SK-N-SH (cell line): ENCODE results near the gene NPVF. TPM values are rescaled to one million over a fixed set of nuclear protein-coding genes. Genes with fewer than 3 reads are reported as not detected.

Experiments used
- CTCF ChIA-PET: fragments of 300-600, 350-600 bp; formaldehyde crosslinking; extraction: SDS; loops from one replicate; lab custom pipeline; 2021; lab: Yijun Ruan, JAX
- POLR2A ChIA-PET: fragments of 350-600 bp; sonication (Branson Sonifier 250); formaldehyde crosslinking; extraction: SDS; loops from one replicate; lab custom pipeline; 2020; ENCODE audit warnings: antibody characterized with exemption, inconsistent platforms; lab: Yijun Ruan, JAX
- DNase-seq: peaks from one replicate; pipeline ENCODE4 v3.0.0; 2012
- H2AFZ ChIP-seq: fragments of 200-600 bp; sonication (generic); 2 replicates; pipeline ENCODE4 v1.8.1; 2016; ENCODE audit warnings: antibody characterized with exemption, mild to moderate bottlenecking, low read depth
- H3F3A ChIP-seq: fragments of 200-600 bp; sonication (generic); replicated peaks from 2 replicates; pipeline ENCODE3; 2016; ENCODE audit warnings: antibody characterized with exemption, mild to moderate bottlenecking; ENCODE audit not compliant: insufficient read depth
- H3K27ac ChIP-seq, 2 experiments: fragments of 200-500 bp in 1 of 2; fragments of 200-600 bp in 1 of 2; sonication (Bioruptor generic) in 1 of 2; sonication (generic), shearing (Covaris generic) in 1 of 2; 2 replicates each; pipeline versions ENCODE4 v1.5.1 to v1.6.1; 2014 to 2016; ENCODE audit warnings: low read depth in 2 of 2, inconsistent platforms in 1 of 2, low read length in 1 of 2, mild to moderate bottlenecking in 1 of 2, mixed read lengths in 1 of 2
- H3K27me3 ChIP-seq: fragments of 200-600 bp; sonication (generic), shearing (Covaris generic); 2 replicates; pipeline ENCODE4 v1.6.1; 2016; ENCODE audit warnings: mixed run types; ENCODE audit not compliant: insufficient read depth
- H3K36me3 ChIP-seq, 2 experiments: fragments of 200-500 bp in 1 of 2; fragments of 200-600 bp in 1 of 2; sonication (Bioruptor generic) in 1 of 2; sonication (generic) in 1 of 2; replicated peaks in 1 of 2; 2 replicates each; pipeline versions ENCODE3 to v1.5.1; 2014 to 2016; ENCODE audit warnings: low read length in 1 of 2, mild to moderate bottlenecking in 1 of 2; ENCODE audit not compliant: insufficient read depth in 2 of 2, control insufficient read depth in 1 of 2
- H3K4me1 ChIP-seq, 2 experiments: fragments of 200-500 bp in 1 of 2; fragments of 200-600 bp in 1 of 2; sonication (Bioruptor generic) in 1 of 2; sonication (generic), shearing (Covaris generic) in 1 of 2; 2 replicates each; pipeline versions ENCODE4 v1.5.1 to v1.6.1; 2014 to 2016; ENCODE audit warnings: low read depth in 1 of 2, low read length in 1 of 2, mixed run types in 1 of 2; ENCODE audit not compliant: insufficient read depth in 2 of 2, control insufficient read depth in 1 of 2
- H3K4me2 ChIP-seq: fragments of 200-600 bp; sonication (generic), shearing (Covaris generic); 2 replicates; pipeline ENCODE4 v1.6.1; 2017; ENCODE audit warnings: mixed run types
- H3K4me3 ChIP-seq, 2 experiments: fragments of 200-500 bp in 1 of 2; fragments of 200-600 bp in 1 of 2; sonication (Bioruptor generic) in 1 of 2; sonication (generic), shearing (Covaris generic) in 1 of 2; 2 replicates each; pipeline versions ENCODE4 v1.5.1 to v1.8.1; 2014 to 2016; ENCODE audit warnings: low read depth in 2 of 2, inconsistent platforms in 1 of 2, low read length in 1 of 2, mild to moderate bottlenecking in 1 of 2, mixed read lengths in 1 of 2, moderate library complexity in 1 of 2
- H3K79me2 ChIP-seq: fragments of 200-600 bp; sonication (generic); 2 replicates; pipeline ENCODE4 v1.8.1; 2017; ENCODE audit warnings: mild to moderate bottlenecking; ENCODE audit not compliant: insufficient read depth
- H3K9ac ChIP-seq: fragments of 200-600 bp; sonication (generic); 2 replicates; pipeline ENCODE4 v1.6.1; 2017; ENCODE audit warnings: mixed run types
- H3K9me2 ChIP-seq: fragments of 200-600 bp; sonication (generic); 2 replicates; pipeline ENCODE4 v1.6.1; 2017; ENCODE audit warnings: mixed run types
- H3K9me3 ChIP-seq: fragments of 200-600 bp; sonication (generic); 2 replicates; pipeline ENCODE4 v1.6.1; 2017; ENCODE audit warnings: mixed run types, mild to moderate bottlenecking, moderate library complexity
- H4K20me1 ChIP-seq: fragments of 200-600 bp; sonication (generic); 2 replicates; pipeline ENCODE4 v1.6.1; 2017; ENCODE audit warnings: mild to moderate bottlenecking, mixed run types; ENCODE audit not compliant: insufficient read depth
- CHD2 ChIP-seq: fragments of 150-350 bp; IDR thresholded peaks from 2 replicates; pipeline ENCODE4 v1.6.1; 2018; ENCODE audit warnings: low read length; ENCODE audit not compliant: partially characterized antibody
- EP300 ChIP-seq, 2 experiments: IDR thresholded peaks; 2 replicates each; pipeline versions ENCODE4 v1.4.0 to v1.6.1; 2012; ENCODE audit warnings: borderline replicate concordance in 1 of 2, low read depth in 1 of 2, low read length in 1 of 2
- EZH2phosphoT487 ChIP-seq: fragments of 200-600 bp; sonication (generic); IDR thresholded peaks from 2 replicates; pipeline ENCODE4 v1.6.1; 2017; ENCODE audit warnings: low read depth, mixed run types, mild to moderate bottlenecking, antibody characterized with exemption, moderate library complexity, borderline replicate concordance
- MXI1 ChIP-seq: IDR thresholded peaks from 2 replicates; pipeline ENCODE4 v1.6.1; 2012; ENCODE audit warnings: mild to moderate bottlenecking, low read depth, low read length, improper control_type of control experiment
- NFIC ChIP-seq: IDR thresholded peaks from 2 replicates; pipeline ENCODE4 v1.4.0; 2012; ENCODE audit warnings: borderline replicate concordance
- POLR2AphosphoS5 ChIP-seq: IDR thresholded peaks from 2 replicates; pipeline ENCODE4 v1.6.1; 2012; ENCODE audit warnings: low read depth, low read length
- RCOR1 ChIP-seq: fragments of 150-350 bp; IDR thresholded peaks from 2 replicates; pipeline ENCODE4 v1.6.1; 2017; ENCODE audit warnings: antibody characterized with exemption, low read length
- SIN3A ChIP-seq: IDR thresholded peaks from 2 replicates; pipeline ENCODE4 v1.6.1; 2012; ENCODE audit warnings: low read depth, mild to moderate bottlenecking, low read length, moderate library complexity, borderline replicate concordance
- SMC3 ChIP-seq: IDR thresholded peaks from 2 replicates; pipeline ENCODE4 v1.6.1; 2012; ENCODE audit warnings: low read depth, low read length, improper control_type of control experiment
- YY1 ChIP-seq: IDR thresholded peaks from 2 replicates; pipeline ENCODE4 v1.4.0; 2012; ENCODE audit warnings: low read depth, mild to moderate bottlenecking
- WGBS: methylation state at CpG from one replicate; pipeline ENCODE4 v1.1.6; 2017; ENCODE audit warnings: low lambda C conversion rate; 5-methylcytosine and 5-hydroxymethylcytosine counted together
- polyA plus RNA-seq, 3 experiments: library from polyadenylated mRNA; depleted of rRNA; stranded (reverse); fragments of >200 nt; gene quantifications; 2 replicates each; pipeline ENCODE4 v1.2.3, GENCODE V29; 2012
- TF ChIP-seq, protein P1 (sequence below): IDR thresholded peaks from 2 replicates; pipeline ENCODE4 v1.6.1; 2012; ENCODE audit warnings: mild to moderate bottlenecking, low read depth, low read length, moderate library complexity
- TF ChIP-seq, protein P2 (sequence below): IDR thresholded peaks from 2 replicates; pipeline ENCODE4; 2012

NPVF gene
- polyA plus RNA-seq, 1 of the 3 experiments (the other 2 are of a cell fraction): not detected

DNA sequence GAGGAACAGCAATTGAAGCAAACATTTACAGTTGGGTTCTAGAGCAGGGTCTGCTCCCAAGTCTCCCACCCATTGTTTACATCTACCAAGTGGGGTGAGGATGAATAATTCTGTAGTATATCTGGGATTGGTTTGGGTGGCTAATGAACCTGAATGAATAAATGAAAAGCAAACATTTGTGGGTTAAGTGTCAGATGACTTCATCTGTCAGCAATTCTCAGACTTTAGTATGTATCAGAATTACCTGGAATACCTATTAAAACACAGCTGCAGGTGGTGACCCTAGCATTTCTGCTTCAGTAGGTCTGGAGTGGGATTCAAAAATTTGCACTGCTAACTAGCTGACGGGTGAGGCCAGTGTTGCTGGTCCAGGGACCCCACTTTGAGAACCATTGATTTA is 18.0 kb upstream of the NPVF start:
- Histone ChIP-seq H3F3A (no peaks in the 10 kb centered on the region), H3K4me3 (no peak overlapping the region), H3K27ac (no peak overlapping the region), H3K9me2 (no peaks in the 10 kb centered on the region), H3K9me3 (no peaks in the 10 kb centered on the region), H3K27me3 (no peaks in the 10 kb centered on the region), H3K36me3 (no peaks in the 10 kb centered on the region), H3K4me1 (no peaks in the 10 kb centered on the region; a peak in 1 of 4 replicates), H2AFZ (no peak overlapping the region), H4K20me1 (no peaks in the 10 kb centered on the region), H3K4me2 (no peak overlapping the region), H3K9ac (no peak overlapping the region), H3K79me2 (no peaks in the 10 kb centered on the region)
- TF ChIP-seq SIN3A (no peak), CHD2 (no peak), EP300 (IDR thresholded peaks at IDR 0.05; ENCODE audit: borderline replicate concordance in 1 of 2, low read depth in 1 of 2, low read length in 1 of 2) (no peak), SMC3 (no peak), POLR2AphosphoS5 (no peak), NFIC (no peak), EZH2phosphoT487 (no peak), MXI1 (no peak), YY1 (no peak), RCOR1 (no peak)
- TF ChIP-seq, protein P1, sequence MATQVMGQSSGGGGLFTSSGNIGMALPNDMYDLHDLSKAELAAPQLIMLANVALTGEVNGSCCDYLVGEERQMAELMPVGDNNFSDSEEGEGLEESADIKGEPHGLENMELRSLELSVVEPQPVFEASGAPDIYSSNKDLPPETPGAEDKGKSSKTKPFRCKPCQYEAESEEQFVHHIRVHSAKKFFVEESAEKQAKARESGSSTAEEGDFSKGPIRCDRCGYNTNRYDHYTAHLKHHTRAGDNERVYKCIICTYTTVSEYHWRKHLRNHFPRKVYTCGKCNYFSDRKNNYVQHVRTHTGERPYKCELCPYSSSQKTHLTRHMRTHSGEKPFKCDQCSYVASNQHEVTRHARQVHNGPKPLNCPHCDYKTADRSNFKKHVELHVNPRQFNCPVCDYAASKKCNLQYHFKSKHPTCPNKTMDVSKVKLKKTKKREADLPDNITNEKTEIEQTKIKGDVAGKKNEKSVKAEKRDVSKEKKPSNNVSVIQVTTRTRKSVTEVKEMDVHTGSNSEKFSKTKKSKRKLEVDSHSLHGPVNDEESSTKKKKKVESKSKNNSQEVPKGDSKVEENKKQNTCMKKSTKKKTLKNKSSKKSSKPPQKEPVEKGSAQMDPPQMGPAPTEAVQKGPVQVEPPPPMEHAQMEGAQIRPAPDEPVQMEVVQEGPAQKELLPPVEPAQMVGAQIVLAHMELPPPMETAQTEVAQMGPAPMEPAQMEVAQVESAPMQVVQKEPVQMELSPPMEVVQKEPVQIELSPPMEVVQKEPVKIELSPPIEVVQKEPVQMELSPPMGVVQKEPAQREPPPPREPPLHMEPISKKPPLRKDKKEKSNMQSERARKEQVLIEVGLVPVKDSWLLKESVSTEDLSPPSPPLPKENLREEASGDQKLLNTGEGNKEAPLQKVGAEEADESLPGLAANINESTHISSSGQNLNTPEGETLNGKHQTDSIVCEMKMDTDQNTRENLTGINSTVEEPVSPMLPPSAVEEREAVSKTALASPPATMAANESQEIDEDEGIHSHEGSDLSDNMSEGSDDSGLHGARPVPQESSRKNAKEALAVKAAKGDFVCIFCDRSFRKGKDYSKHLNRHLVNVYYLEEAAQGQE: no peak
- TF ChIP-seq, protein P2, sequence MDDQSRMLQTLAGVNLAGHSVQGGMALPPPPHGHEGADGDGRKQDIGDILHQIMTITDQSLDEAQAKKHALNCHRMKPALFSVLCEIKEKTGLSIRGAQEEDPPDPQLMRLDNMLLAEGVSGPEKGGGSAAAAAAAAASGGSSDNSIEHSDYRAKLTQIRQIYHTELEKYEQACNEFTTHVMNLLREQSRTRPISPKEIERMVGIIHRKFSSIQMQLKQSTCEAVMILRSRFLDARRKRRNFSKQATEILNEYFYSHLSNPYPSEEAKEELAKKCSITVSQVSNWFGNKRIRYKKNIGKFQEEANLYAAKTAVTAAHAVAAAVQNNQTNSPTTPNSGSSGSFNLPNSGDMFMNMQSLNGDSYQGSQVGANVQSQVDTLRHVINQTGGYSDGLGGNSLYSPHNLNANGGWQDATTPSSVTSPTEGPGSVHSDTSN: no peak
- DNase-seq: no peak
- CTCF ChIA-PET: interaction anchor here (0.9 to 1.9 kb wide), 9 partner anchors 11 to 608 kb away, joined by 3 to 11 read pairs (median 4); no protein-coding TSS in a partner anchor
- POLR2A ChIA-PET: interaction anchor here (0.7 kb wide), 1 partner anchor 537 kb away, joined by 3 read pairs; no protein-coding TSS in a partner anchor
- 13% methylated on average over 1 of the region's 1 CpG for WGBS
